ENCODE data around the gene PRR16.
"Not testable (repeated sequence)": the region's sequence is repeated elsewhere in the genome, so short reads cannot be mapped to it uniquely, and the experiment has no call there.

Gene PRR16

DNA sequence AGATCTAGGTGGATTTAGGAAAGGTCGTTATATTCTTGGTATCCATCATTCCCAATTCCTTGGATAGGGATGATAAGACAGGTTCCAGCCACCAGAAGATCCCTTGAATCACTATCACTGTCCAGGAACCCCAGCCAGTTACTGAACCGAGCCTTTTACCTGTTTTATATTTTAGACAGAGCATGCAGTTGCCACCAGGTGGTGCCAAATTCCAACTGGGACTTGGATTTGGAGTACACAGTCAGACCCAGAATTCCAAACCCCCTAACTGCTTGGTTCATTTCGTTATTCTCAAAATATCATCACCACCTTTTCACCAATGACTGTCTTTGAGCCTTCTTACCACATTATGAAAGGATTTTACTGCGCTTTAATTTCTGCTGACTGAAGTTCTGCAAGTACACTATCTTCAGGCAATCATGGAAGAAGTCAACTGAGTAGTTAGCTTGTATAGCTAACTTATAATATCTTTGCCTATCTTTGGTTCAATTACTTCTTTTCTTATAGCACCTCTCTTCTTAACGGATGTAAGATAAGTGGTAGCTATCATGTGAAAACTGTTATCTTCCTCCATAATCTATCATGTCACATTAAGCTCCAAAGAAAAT is 191.8 kb downstream of the PRR16 start:
- DNase-seq (ENCODE audit: low spot score) = no peak

DNA sequence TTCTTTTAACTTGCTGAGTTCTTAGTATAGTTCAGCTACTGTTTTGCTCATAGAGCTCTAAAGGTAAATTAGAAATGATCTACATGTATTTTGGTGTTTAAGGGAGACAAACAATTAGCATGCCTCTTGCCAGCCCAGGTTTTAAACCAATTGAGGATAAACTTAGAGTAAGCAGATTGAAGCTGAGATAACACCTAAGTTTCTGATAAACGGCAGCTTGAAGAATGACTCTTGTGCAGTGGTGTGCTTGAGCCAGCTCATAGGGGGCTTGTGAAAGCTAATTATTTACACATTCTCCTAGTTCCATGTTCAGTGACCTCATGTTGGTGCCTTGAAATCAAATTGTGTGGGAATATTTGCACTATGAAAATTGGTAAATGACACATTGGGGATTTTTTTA is 193.0 kb downstream of the PRR16 start:
- no peak for DNase-seq (ENCODE audit: low spot score)

DNA sequence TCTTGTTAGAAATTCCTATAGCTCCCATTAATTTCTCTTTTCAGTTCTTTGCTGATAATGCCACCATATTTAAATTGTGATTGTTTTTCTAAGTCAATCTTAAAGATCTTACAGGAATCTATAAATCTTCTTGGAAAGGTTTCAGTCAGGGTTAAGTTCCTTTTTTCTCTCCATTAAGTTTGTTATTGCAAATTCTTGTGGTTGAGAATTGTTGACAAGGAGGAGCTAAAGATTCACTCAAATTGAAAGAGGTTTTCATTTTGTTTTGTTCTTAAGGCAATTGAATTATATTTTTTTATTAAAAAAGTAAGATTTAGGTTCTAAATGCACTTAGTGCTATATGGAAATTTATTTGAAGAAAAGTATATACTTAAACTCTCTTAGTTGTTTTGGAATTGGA is 213.4 kb downstream of the PRR16 start:
- DNase-seq (ENCODE audit: low spot score) = no peak

DNA sequence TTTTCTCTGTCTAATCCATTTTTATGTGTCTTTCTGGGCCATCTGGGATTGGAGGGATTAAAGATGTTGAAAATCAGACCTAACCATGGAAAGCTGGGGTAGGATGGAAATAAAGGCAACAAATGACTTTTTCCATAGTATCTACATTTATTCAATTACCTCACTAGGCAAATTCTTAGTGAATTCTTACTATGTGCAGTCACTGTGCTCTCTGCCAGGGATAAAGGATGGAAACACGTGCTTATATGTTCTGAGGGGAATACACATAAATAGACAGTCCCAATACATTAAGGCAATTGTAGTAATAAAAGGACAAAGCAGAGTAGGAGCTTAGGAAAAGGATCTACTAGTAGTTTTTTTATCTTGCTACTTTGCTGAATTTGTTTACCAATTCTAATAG is 214.2 kb downstream of the PRR16 start:
- no peak for DNase-seq (ENCODE audit: low spot score)

DNA sequence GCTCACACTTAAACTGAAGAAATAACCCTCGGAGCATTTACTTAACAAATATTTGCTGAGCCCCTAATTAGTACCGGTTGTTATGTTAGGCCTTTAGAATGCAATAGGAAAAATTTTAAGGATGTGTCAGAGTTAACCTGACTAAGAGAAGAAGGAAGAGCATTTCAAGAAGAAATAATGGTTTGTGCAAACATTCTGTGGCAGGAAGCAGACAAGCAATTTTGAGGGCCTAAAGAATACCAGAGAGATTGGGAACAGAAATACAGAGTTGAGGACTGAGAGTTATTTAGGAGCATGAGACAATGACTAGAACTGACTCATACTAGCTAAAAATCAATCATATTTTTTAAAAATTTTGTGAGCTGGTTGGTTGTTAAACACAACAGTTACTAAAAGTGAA is 218.8 kb downstream of the PRR16 start:
- no peak for DNase-seq (ENCODE audit: low spot score)

DNA sequence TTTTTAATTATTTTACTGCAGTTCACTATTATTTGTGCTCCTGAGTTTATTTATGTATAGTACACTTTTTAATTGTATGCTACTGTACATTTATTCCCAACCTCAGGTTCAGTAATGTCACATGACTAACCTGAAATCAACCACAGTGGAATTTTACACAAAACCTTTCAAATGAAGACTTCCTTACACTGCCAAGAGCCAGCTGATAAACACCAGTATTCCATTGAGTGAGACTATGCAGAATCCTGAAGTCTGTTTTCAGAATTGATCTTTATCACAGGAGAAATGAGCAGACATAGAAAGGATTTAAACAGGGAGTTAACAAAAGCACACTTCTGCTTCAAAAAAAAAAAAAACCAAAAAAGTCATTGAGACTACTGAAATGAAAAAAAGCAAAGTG is 219.5 kb downstream of the PRR16 start:
- DNase-seq (ENCODE audit: low spot score) = no peak

DNA sequence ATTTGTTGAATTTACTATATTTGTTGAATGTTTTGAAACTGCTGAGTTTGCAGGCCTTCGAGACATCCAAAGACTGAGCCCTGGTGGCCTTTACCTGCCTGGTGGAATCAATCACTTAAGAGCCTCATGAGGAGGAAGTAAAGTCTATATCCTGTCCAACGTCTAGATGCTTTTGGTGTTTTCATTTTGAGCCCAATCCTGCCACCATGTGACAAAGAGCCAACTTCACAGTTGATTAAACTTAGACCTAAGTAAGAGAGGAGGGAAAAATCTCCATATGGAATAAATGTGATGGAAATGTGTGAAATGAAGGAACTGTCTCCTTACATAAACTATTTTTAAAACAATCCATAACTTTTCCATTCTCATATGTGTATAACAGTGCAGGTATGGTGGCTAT is 220.1 kb downstream of the PRR16 start:
- no peak for DNase-seq (ENCODE audit: low spot score)

DNA sequence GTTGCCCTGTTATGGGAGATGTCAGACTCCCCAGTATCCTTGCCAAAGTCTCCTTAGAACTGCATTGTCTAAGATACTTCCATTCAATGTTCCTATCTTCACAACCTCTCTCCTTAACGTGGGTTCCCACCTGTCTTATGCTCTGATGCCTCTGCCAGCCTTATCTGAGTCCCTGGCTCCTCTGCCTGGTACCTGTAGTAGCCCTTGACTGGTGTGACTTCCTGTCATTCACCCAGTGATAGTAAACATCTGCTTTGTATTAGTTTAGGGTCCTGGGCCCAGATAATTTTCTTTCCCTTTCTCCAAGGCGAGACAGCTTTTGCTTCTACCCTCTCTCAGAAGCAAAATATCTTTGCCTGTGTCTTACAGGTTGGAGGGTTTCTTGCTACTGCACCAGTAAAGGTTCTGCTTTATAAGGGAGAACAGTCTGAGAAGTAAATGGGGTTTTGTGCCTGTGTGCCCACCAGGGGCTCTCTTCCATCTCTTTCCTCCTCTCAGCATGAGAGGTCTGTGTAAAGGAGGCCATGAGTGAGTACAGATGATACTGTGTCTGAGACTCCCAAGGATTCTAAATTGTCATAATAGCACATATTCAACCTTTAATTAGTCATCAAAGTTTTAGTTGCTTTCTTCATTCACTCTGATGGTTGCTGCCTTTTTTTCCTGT is 220.8 kb downstream of the PRR16 start:
- DNase-seq (ENCODE audit: low spot score) = no peak

DNA sequence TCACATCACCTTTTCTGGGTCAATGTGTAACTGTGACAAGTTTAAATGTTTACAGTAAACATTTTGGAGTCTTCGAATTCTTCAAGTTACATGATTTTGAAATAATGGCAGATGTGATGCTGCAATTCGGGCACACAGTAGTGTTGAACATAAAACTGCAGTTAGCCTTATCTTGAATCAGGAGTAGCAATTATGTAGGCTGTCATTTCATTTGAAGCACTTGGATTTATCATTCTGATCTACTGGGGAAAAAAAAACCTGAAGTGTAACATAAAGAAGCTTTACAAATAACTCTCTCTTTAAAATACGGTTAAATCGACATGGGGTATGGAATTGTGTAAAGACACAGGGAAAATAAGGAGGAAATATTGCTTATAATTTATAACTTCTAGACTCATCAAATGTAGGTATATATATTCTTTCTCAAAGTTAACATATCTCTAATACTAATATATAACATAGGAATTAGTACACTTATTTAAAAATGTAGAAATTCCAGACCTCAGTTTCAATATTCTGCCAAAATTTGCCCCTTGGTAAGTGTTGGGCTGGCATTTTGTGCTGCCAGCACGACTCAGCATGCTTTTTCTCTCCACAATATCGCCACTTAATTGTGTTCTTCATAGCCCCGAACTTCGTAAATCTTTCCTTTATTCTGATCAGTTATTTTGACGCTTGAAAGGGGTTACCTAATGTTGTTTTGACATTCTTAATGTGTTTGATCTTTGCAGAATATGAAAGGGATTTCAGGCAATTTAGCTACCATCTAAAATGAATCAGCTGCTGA is 226.7 kb downstream of the PRR16 start:
- DNase-seq (ENCODE audit: low spot score) = no peak

DNA sequence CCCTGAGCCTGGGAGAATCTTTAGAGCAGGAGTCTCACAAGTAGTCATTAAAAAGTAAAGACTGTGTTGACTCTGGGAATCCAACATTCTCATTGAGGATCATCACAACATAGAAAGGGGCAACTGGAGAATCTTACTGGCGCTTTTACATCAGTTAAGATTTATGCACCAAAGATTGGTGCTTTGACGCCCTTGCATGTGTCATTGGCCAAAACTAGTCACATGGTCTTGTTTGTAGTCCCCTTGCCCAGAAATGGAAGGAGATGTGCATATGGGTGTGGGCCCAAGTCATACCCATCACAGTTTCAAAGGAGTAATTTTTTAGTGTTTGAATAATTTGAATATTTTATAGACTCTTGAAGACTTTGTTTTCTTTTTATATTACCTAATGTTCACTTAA is 228.2 kb downstream of the PRR16 start:
- no peak for DNase-seq (ENCODE audit: low spot score)

DNA sequence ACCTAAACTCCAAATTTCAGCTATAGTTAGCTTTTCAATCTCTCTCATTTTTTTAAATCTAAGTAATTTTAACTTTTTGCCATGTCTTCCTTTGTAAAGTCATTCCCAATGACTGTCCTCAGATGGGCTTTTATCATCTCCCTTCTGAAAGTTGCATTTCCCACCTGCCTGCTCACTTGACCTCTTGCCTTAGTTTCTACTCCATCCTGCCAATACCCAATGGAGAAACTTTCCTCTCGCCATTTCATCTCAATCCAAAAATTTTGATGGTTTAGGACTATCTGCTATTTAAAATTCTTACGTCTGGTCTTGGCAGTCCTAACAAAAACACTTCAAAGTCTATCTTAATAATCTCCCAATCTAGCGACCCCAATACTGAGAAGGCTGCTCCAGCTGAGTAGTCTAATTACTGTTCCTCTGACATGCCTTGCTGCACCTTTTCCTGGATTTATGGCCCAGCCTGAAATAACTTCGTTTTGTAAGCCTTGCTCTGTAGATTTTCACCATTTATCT is 231.3 kb downstream of the PRR16 start:
- no peak for DNase-seq (ENCODE audit: low spot score)

DNA sequence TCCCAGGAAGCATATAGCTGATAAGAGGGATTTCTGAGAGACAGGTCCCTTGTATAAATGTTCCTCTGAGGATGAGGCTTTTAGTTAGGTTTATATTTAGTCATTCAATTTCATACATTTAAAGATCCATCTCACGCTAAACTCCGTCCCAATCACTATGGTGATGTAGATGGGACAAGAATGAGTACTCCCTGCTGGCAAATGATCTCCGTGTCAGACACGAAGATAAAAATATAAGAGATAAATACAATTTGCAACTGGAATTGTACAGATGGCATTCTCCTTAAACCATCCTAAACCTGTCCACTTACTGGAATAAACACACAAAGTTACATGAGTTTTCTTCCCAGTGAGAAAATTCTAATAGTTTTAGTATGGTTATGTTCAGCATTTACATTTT is 233.0 kb downstream of the PRR16 start:
- DNase-seq (ENCODE audit: low spot score) = no peak

DNA sequence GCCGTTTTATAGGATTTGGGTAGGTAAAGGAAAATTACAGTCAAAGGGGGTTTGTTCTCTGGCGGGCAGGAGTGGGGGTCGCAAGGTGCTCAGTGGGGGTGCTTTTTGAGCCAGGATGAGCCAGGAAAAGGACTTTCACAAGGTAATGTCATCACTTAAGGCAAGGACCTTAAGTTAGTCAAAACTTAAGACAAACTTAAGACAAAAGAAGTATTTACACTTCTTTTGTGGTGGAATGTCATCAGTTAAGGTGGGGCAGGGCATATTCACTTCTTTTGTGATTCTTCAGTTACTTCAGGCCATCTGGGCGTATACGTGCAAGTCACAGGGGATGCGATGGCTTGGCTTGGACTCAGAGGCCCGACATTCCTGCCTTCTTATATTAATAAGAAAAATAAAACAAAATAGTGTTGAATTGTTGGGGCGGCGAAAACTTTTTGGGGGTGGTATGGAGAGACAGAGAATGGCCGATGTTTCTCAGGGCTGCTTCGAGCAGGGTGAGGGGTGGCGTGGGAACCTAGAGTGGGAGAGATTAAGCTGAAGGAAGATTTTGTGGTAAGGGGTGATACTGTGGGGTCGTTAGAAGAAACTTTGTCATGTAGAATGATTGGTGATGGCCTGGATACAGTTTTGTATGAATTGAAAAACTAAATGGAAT is 233.7 kb downstream of the PRR16 start:
- DNase-seq (ENCODE audit: low spot score) = not testable (repeated sequence)

DNA sequence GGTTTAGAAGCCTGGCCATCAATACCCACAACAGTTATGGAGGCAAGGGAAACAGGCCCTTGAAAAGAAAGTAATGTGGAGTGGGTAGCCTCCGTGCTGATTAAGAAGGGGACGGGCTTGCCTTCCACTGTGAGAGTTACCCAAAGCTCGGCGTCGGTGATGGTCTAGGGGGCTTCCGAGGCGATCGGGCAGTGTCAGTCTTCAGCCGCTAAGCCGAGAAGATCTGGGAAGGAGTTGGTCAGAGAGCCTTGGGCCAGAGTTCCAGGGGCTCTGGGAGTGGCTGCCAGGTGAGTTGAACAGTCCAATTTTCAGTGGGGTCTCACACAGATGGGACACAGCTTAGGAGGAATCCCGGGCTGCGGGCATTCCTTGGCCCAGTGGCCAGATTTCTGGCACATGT is 236.6 kb downstream of the PRR16 start:
- DNase-seq (ENCODE audit: low spot score) = not testable (repeated sequence)

DNA sequence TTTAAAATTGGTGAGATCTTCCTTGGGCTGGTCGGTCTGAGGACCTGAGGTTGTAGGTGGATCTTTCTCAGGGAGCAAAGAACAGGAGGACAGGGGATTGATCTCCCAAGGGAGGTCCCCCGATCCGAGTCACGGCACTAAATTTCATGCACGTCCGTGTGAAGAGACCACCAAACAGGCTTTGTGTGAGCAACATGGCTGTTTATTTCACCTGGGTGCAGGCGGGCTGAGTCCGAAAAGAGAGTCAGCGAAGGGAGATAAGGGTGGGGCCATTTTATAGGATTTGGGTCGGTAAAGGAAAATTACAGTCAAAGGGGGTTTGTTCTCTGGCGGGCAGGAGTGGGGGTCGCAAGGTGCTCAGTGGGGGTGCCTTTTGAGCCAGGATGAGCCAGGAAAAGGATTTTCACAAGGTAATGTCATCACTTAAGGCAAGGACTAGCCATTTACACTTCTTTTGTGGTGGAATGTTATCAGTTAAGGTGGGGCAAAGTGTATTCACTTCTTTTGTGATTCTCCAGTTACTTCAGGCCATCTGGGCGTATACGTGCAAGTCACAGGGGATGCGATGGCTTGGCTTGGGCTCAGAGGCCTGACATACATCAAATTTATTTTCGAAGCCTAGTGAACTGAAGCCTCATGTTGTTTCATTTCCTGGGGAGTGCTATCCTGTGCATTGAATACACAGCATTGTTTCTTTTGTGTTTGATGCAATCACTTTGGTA is 238.9 kb downstream of the PRR16 start:
- not testable (repeated sequence) for DNase-seq (ENCODE audit: low spot score)

DNA sequence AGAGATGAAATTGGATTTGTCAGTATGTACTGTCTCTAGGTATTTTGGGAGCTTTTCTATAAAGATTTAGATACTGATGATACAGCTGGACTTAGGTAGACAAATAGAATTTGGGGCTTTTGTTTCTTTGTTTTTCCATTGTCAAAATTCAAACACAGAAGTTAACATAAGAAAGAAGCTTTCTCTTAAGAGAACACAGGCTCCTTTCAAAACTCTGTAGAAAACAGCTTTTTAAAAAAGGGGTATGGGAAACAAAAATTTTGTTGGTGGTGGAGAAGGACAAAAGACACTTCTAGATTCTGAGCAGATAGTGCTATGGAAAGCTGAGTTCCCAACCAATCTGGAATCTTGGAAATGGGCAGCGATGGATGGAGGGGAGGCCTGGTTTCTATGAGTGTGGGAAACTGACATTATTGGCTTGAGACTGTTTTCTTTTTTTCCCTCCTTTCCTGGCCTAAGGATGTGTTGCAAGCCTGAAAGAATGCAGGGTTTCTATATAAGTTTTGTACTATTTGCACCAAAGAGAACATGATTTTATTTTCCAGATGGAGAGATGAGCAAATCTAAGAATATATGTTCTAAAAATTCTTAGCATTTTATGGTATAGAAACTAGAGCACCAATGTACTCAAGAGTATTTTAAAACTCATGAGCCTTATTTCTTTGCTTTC is 240.0 kb downstream of the PRR16 start:
- no peak for DNase-seq (ENCODE audit: low spot score)

DNA sequence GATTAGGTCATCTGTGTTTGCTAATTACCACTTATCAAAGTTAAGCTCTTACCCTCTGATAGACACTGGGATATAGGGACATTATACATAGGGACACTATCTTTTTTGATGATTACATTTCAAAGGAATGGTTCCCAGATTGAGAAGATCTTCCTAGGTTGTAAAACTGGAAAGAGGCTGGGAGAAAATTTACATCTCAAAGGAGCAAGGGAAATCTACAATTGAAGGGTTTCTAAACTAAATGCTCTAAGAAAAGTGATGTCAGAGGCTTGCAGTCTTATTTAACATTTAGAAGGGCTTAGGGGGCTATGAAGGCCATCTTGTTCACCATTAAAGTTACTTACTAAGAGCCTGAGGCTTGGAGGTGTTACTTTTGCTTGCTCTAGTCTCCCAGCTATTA is 242.8 kb downstream of the PRR16 start:
- no peak for DNase-seq (ENCODE audit: low spot score)

DNA sequence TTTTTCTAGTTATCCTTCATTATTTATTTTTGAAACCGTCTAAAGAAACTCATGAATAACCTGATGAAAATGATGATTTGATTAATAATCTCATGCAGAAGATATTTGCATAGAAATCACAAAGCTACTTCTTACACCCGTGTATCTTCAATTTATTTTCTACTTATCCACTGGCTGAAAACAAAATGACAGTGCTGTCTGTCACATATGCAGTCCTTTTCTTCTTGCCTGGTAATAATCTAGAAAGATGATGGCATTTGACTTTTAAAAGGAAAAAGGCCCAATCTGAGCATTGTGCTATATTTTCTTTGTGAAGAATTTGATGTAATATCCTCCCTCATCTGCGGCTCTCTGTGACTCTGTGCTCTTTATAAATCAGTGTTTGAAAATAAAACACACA is 253.3 kb downstream of the PRR16 start:
- no peak for DNase-seq (ENCODE audit: low spot score)

DNA sequence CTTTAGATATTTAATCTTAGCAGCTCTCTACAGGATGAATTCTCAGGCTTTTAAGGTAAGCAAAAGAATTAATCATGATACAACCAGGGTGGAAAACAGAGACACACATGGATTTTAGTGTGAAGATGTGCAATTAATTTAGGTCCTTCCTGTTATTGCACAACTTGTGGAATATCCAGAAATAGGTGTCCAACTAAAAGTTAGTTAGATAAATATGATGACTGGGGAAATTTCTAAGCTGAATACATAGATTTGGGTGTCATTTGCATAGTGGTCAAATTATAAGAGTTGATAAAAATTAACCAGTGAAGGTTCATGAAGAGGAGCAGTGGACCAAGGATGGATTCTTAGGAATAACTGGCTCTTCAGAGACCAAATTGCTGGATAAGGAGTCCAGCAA is 266.1 kb downstream of the PRR16 start:
- DNase-seq (ENCODE audit: low spot score) = no peak

DNA sequence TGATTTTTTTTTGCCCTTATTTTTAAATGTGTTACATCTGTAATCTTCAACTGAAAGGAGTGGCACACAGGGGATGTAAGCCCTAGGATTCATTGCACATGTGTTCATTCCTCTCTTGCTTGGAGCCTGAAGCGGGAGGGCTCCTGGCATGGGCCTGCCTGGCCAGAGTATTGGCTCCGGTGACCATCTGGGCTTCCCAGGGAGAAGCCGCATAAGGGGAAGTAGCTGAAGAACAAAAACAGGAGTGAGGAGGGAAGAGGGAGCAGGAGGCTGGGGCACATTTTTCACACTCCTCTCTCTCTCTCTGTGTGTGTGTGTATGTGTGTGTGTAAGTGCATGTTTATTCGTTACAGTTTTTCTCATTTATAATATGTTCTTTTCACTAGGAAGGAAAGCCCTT is 269.9 kb downstream of the PRR16 start:
- DNase-seq (ENCODE audit: low spot score) = no peak

DNA sequence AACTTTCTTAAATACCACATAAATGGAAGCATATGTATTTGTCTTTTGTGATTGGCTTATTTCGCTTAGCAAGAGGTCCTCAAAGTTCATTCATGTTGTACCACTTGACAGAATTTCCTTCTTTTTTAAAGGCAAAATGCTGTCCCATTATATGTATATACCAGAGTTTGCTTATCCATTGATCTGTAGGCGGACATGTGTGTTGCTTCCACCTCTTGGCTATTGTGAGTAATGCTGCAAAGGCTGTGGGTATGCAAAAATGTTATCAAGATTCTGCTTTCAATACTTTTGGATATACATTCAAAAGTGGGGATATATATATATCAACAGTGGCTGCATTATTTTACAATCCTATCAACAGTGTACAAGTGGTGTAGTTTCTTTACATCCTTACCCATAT is 271.0 kb downstream of the PRR16 start:
- no peak for DNase-seq (ENCODE audit: low spot score)

All from HuH-7.5 (cell line).